NB4 (cell line): ENCODE data around the gene SLC30A1.

Experiments used
- MYC ChIP-seq: IDR thresholded peaks from 2 replicates; pipeline ENCODE4 v1.6.1; 2011; ENCODE audit warnings: low read depth, low read length
- POLR2A ChIP-seq: IDR thresholded peaks from 2 replicates; pipeline ENCODE4 v1.6.1; 2011; ENCODE audit warnings: mild to moderate bottlenecking; ENCODE audit not compliant: insufficient read length; ENCODE audit errors: extremely low read depth
- TF ChIP-seq, protein P1 (sequence below): IDR thresholded peaks from one replicate; pipeline ENCODE4 v1.5.1; 2012; ENCODE audit warnings: low read depth, low read length
- TF ChIP-seq, protein P2 (sequence below): IDR thresholded peaks from 2 replicates; pipeline ENCODE4 v1.6.1; 2011; ENCODE audit warnings: low read depth, low read length

DNA sequence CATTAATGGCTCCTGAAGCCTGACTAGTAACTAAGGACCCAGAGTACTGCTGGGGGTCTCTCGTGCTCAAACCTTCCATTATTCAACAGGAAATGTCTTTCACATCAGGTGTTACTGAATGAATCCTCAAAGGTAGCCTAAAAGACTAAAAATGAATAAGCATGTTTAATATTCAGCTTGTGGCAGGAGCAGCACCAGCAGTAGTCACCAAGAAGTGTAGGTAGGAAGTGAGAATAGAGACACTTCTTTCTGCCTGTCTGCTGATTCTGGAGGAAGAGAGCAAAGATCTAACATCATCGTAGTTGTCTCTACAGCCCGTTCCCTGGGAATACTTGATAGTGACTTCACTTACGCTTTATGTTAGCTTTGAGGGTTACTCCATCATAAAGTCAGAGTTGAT, 7.6 kb upstream of the SLC30A1 start:
- TF ChIP-seq POLR2A: no peak
- TF ChIP-seq, protein P1, sequence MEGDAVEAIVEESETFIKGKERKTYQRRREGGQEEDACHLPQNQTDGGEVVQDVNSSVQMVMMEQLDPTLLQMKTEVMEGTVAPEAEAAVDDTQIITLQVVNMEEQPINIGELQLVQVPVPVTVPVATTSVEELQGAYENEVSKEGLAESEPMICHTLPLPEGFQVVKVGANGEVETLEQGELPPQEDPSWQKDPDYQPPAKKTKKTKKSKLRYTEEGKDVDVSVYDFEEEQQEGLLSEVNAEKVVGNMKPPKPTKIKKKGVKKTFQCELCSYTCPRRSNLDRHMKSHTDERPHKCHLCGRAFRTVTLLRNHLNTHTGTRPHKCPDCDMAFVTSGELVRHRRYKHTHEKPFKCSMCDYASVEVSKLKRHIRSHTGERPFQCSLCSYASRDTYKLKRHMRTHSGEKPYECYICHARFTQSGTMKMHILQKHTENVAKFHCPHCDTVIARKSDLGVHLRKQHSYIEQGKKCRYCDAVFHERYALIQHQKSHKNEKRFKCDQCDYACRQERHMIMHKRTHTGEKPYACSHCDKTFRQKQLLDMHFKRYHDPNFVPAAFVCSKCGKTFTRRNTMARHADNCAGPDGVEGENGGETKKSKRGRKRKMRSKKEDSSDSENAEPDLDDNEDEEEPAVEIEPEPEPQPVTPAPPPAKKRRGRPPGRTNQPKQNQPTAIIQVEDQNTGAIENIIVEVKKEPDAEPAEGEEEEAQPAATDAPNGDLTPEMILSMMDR: no peak
- TF ChIP-seq, protein P2, sequence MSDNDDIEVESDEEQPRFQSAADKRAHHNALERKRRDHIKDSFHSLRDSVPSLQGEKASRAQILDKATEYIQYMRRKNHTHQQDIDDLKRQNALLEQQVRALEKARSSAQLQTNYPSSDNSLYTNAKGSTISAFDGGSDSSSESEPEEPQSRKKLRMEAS: no peak
- no peak for TF ChIP-seq MYC
